Stimulated activated CD4-positive, alpha-beta T cell treated with anti-CD3 and anti-CD28 coated beads, Interleukin-15, amount 100 ng/mL, for 48 hours (primary cell): ENCODE data around the gene PCARE.
A peak's percentile ranks its signal among the peaks of the same experiment; 100 is the strongest.
"Not testable (repeated sequence)": the region's sequence is repeated elsewhere in the genome, so short reads cannot be mapped to it uniquely, and the experiment has no call there.

Experiments
- DNase-seq, 2 donors: peaks; one replicate each; pipeline ENCODE4 v3.0.0-alpha.2; 2020; ENCODE audit warnings: low read depth in 2 of 2

Gene PCARE

DNA sequence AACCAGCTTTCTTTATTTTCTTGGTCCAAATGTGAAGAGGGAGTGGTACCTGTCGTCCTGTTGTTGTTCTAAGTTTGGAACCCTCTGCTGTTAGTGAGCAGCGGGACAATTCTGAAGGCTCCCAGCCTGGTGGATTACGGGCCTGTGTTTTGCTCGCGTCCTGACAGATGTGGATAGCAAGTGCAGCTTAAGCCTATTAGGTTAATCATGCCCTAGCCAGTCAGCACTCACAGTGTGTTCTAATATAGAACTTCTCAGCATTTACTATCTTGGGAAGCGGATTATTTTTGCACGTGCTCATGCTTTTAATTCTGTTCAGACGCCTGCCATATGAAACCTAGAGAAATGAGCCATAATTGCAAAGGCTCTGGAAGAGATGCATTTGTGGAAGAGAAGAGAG is at the start of gene PCARE:
Gene PCARE, minus strand, starts transcription at position 113 of the 400 bp plus-strand sequence. CDS start 262 bp downstream, outside the sequence.
- no peak for DNase-seq

DNA sequence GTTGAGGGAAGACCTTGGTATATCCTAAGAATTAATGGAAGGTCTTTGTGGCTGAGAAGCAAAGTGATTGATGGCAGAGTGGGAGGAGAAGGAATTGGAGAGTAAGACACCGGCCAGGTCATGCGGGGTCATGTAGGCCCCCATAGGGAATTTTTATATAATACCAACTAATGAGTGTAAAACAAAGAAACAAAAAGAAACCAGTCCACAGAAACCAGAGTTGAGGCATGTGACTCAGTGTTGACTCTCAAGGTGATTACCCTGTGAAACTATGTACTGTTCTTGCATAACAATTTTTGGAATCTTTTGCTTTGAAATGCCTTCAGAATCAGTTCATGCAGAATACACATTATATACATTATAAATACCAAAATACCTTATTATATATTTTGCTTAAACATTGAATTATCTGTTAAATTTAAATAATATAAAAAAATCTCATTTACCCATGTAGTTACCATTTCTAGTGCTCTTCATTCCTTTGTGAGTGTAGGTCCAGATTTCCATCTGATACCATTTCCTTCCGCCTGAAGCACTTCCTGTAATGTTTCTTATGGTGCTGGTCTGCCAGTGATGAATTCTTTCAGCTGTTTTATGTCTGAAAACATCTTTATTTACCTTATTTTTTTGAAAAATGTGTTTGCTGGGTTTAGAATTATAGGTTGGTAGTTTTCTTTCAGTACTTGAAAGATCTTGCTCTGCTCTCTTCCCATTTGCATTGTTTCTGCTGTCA is 49.5 kb upstream of the PCARE start:
- DNase-seq, result no peak

DNA sequence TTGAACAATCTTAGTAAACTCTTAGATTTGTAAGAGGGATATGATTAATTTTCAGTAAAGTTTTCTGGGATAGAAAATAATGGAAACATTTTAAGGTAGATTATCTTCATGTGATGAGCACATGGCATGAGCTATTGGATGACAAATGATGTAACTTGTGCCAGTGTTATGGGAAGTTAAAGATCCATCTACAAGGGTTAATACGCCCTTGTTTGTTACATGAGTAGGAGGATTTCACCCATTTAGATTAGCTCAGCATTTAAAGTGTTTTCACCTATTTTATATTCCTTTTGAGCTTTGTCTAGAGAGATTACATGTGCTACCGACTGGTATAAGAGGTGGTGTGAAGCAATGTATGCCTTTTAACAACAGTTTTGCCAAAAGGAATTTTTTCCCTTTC is 46.5 kb upstream of the PCARE start:
- no peak for DNase-seq

DNA sequence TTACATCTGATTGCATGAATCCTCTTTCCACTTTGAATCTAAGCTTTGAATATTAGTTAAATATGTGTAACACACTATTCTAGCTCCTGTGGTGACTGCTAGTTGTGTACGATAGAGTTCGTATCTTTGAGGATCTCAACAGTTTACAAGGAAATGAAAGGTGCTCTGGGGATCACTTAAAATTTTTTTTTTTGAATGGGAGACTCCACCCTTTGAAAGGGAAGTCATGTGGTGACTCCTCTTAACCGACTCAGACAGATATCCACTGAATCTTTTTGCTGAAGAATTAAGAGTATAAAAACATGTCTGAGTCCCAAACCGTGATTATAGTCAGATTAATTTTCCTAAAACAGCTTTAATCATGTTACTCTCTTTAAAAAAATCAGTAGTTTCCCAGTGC is 44.9 kb upstream of the PCARE start:
- DNase-seq, result no peak

DNA sequence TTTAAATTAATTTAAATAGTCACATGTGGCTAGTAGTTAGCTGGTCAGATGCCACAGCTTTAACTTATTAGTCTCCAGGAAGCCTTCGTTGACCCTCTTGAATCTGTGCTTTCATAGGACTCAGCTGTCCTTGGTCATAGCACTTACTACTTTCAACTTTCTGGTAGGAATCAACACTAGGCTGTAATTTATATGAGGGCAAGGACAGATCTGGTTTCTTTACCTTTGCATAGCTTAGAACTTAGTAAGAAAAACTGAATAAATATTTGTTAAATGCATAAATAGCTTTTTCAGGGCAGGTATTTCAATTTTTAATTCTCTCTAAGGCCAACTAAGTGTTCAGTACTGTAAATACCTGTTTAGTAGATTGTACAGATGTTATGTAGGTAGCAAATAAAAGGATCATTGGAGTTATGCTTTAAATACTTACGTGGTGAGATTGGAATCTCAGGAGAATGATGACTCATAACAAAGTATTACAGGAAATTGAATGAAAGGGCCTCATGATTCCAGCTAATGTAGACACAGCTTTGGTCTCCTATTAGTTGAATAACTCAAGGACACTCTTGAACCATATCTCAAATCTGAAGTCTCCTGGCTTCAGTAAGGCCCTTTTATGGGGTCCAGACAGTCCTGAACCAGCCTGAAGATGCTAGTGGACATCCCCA is 43.4 kb upstream of the PCARE start:
- DNase-seq, result no peak

DNA sequence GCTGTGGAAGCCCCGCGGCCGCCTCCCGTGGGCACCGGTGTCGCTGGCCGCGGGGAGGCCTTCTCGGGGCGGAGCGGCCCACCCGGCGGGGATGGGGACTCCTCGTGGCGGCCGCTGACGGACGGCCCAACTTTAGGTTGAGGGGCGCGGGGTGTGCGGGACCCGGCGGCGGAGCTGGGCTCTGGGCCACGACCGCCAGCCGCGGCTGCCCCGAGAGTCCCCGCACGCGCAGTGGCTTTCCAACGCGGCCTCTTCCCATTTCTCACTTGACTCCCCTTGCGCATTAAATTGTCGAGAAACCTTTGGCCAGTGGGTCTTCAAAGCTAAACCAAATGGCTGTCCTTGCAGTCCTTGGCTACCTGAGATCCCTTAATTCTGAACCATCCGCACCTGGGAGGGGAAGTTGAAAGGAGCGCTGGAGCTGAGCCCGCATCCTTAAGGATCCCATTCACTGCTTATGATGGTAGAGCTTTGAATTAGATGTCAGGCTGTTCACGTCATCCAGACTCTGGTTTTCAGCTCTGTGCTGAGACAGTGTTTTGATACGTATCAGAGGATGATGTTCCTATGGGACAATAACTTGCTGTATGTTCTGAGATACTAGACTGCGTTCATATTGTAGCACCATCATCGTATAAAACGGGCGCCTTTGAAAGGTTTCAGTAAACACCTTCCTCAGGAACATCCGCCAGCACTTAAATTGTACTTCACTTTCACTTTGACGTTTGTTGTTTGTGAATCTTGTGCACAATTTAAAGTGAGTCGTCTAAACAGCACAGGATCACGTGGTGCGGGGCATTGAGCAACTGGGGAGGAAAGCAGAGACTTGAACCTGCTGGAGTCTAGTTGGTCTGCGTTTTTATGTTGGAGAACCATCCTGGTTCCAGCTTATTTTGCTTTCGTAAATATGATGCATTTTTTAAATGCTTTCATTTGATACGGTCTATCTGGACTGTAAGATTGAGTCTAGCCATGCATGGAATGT is 41.8 kb upstream of the PCARE start:
- DNase-seq, result peak; percentile 49 to 66

DNA sequence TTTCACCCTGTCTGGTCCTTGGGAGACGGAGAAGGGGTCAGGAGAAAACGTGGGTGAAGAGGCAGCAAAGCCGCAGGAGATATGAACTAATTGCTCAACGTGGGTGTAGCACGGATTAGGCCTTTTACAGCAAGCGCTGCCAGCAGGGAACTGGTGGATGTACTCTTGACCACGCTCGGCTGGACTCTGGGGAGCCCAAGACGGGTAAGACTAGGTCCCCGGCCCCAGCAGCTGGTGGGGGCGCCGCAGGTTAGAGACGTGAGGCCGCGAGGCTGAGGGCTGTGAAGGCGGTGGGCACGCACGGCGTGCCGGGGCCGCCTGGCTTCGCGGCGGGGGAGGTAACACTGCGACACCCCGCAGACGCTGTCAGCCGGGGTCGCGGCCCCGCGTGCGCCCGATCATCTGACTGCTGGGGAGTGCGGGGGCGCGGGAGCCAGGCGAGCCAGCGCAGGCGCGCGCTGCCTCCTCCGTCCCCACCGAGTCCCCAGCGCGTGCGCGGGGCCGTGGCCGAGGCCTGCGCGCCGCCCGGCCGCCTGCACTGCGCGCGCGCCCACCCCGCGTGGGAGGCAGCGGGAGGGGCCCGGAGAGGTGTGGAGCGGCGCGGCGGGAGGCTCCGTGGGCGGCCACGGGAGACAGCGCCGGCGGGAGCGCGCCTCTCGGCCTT is 40.8 kb upstream of the PCARE start, which contains the start of gene CLIP4:
Gene CLIP4, plus strand, starts transcription at position 470 of the 664 bp plus-strand sequence. CDS start 5,974 bp downstream, outside the sequence.
- DNase-seq, result peak in 1 of 2 donors; percentile 49

DNA sequence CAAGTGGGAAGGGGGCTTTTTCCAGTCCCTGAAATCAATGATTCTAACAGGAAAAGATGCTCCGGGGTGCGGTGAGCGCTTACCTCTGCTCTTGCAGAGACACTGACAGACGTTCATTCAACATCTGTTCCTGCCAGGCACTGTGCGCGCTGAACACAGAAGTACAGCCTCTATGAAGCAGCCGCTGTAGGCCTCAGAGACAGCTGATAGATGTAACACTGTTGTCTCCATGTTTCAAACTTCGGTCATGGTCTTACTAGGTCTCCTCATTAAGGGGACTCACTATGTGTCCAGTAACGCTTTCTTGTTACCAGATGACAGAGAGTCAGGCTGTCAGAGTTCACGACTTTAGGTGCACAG is 40.2 kb upstream of the PCARE start:
- DNase-seq, result no peak

DNA sequence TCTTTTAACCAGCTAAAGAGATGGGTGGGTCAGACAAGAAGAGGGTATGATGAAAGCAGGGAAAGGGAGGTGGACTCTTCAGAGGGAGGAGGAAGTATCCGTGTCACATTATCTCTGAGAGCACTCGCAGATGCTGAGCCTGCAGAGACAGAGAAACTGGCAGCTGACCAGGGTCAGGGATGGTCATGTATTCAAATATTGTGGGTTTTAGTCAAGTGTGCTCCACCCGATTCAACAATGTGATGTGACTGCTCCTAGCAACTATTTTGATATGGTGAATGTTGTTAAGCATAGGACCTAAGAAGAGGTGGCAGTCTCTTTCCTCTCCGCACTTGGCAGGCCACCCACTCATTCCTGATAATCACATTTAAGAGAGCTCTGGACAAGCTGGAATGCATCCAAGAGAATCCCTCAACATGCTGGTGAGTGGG is 39.6 kb upstream of the PCARE start:
- DNase-seq, result no peak

DNA sequence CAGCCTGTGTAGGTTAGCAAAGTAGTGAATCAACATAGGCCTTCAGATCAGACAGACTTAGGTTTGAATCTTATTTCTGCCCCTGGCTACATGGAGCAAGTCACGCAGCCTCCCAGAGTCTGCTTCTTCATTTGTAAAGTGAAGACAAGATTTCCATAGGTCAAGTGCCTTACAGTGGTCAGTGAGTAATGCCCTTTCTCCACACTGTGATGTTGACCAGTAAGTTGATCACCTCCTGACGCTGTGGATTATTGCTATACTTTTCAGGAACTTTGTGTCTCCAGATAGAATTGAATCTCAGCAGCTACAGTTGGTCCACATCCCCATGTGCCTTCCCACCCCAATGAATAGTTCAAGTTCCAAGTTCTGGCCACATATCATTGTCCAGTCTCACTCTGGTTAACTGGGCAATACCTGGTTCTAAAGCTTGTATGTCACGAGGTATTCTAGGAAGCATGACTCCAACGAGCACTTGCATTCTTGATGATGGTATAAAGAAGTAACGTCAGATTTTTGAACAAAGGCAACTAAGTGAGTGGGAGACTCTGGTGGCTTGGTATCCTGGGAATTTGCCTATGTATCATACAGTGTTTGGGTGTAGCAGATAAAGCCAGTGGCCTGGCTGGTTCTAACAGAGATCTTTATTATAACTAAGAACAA is 38.8 kb upstream of the PCARE start:
- DNase-seq, result no peak

DNA sequence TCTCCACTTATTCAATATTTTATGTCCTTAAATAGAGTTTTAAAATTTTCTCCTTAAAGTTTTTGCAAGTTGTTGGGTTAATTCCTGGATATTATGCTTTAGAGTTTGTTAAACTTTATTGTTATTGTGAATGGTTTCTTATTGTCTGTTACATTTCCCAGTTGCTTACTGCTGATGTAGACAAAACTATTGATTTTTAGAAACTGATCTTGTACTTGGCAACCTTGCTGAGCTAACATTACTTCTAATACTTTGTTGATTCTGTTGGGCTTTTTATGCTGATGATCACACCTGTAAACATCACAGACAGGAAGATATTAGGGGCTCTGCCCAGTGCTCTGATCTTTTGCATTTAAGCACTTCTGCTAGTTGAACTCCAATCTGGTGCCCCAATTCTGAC is 38.1 kb upstream of the PCARE start:
- DNase-seq, result no peak

DNA sequence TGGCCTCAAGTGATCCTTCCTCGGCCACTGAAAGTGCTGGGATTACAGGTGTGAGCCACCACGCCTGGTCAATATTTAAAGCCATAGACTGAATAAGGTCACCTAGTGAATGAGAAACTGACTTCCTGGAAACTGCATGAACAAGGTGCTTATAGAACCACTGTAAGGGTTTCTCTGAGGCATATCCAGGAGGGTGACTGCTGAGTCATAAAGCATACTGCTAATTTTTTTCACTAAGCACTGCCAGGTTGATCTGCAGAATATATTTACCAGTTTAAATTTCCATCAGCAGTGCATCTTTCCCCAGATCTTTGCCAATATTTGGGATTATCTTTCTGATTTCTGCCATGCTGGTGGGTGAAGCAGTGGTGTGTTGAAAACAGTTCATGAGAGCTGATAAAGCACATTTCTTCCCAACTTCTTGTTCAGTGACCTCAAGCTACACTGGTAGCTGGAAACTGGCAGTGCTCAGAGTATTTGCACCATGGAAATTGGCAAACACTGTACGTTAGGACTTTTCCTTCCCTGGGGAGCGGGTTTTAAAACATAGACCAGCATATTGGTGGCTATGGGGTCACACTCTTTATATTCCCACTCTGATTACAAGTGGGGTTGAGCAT is 36.7 kb upstream of the PCARE start:
- DNase-seq, result no peak

DNA sequence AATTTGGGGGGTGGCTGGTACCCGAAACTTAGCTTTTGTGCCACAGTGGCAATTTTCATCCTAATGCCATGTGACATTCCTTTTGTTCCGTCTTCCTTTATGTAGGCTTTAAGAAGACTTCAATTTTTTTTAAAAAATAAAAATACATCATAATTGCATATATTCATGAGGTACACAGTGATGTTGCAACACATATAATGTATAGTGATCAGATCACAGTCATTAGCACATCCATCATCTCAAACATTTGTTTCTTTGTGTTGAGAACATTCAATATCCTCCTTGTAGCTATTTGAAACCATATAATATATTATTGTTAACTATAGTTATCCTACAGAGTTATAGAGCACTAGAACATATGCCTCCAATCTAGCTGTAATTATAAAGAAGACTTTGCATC is 34.9 kb upstream of the PCARE start:
- DNase-seq, result no peak

DNA sequence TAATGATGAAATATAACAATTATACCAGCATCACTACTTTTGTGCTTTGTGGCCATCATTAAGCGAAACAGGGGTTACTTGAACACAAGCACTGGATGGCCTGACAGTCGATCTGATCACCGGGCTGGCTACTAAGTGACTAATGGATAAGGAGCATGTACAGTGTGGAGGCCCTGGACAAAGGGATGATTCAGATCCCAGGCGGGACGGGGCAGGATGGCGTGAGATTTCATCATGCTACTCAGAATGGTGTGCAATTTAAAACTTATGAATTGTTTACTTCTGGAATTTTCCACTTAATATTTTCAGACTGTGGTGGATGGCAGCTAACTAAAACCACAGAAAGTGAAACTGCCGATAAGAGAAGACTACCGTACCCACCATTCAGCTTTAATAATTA is 33.9 kb upstream of the PCARE start:
- DNase-seq, result no peak

DNA sequence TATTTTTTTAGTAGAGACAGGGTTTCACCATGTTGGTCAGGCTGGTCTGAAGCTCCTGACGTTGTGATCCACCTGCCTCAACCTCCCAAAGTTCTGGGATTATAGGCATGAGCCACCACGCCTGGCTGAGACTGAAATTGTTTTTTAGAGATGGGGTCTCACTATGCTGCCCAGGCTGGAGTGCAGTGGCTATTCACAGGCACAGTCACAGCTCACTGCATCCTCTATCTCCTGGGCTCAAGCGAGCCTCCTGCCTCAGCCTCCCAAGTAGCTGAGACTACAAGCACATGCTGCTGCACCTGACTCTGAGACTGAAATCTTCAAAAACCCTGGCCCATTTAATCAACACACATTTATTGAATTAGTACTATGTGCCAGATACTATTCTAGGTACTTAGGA is 33.2 kb upstream of the PCARE start:
- not testable (repeated sequence) for DNase-seq

DNA sequence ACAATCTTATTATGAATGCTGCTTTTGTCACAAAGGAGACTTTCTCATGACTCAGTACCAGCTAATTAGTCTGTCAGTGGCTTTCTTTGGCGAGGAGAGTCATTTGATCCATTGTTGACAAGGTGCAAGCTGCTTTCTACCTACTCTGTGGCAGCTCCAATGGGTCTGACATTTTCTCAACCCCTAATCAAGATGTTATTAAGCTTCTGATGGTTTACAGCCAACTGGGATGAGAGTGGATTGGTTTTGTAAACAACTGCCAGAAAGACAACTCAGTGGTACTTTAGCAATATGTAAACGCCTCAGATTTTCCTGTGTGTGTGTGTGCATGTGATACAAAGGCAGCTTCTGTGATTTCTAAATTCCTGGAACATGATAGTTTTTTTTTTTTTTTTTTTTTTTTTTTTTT is 32.7 kb upstream of the PCARE start:
- no peak for DNase-seq

DNA sequence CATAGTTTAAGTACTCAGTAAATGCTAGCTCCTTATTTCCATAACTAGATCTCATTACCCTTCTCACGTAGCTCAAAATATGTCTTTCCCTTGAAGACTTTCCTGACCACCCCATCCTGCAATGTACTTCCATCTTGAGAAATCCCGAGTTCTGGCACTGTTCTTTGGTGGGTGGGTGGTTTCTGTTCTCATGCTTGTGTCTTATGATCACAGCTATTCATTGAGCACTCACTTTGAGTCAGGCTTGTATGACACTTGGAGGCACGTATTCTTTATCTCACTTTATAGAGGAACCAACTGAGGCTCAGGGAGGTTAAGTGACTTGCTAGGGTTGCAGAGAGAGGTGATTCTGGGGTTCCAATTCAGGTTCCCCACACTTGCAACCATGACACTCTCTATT is 31.9 kb upstream of the PCARE start:
- DNase-seq, result no peak

DNA sequence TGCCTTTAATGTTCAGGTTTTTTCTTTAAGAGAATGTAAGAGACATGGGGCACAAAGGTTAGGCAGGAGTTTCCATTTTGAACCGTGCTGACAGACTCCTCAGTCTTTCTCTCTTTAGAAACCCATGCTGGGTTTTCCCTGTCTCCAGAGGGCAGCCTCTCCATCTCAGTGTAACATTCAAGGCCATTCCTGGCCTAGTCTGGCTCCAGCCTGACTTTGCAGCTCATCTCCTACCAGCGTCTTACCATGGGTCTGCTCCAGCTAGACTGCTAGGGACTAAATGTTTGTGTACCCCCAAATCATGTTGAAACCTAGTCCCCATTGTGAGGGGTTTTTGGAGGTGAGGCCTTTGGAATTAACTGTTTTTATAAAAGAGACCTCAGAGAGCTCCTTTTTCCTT is 31.1 kb upstream of the PCARE start:
- DNase-seq, result no peak

DNA sequence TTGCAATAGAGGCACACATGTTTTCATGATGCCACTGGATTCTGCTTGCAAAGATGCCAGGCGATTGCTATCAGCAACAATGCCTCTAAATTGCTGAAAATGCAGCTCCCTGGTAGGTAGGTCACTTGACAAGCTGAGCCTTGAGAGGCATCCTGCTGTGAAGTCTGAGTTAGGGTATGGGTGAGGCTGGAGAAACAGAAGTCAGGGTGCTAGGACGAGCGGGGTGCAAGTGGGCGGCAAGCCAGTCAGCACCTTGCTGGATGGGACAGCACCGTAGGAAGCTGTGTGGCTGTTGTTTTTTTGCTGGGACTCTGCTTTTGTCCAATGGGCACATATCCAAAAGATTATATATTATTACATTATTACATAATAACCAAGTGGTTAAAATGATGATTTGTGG is 30.4 kb upstream of the PCARE start:
- DNase-seq, result no peak

DNA sequence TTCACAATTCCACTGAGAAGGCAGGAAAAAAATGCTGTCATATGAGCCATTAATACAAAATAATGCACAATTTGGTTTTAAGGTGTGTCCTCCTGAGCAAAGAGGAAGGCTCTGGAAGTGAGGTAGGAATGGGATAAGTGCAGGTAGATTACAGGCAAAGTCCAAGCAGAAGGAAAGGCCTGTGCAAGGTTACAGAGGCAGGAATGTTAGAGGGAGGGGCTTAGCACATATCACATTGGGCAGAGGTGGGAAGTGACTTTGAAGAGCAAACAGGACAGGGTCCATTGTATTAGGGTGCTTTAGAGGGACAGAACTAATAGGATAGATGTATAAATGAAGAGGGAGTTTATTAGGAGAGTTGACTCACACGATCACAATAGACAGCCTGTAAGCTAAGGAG is 26.2 kb upstream of the PCARE start:
- DNase-seq, result no peak

DNA sequence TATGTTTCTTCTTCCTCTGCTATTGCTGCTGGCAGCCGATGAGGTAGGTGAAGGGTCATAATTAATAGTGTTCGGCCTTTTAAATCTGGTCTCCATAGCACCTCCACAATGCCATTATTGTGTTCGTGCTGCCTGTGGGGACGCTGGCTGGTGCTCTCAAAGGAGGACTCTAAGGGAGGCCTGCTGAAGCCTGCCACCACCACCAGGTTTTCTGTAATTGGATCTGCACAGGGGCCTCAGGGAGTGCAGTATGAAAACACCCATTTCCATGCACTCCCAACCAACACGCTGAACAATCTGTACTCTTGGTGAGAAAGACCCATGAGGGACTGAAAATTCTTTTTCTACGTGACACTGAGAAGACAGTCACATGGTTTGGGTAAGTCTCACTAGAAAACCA is 23.2 kb upstream of the PCARE start:
- no peak for DNase-seq
